OCI-LY1 (cell line): ENCODE results near the gene LDLRAD4.
A peak's percentile ranks its signal among the peaks of the same experiment; 100 is the strongest.

Experiments
- H2AFZ ChIP-seq: fragments of 200-600 bp; sonication (generic), shearing (Covaris generic); 2 replicates; pipeline ENCODE4 v1.6.0; 2014; ENCODE audit warnings: antibody characterized with exemption, mild to moderate bottlenecking, low read length
- H3F3A ChIP-seq: fragments of 200-600 bp; sonication (generic), shearing (Covaris generic); 2 replicates; pipeline ENCODE4 v1.6.0; 2014; ENCODE audit warnings: mild to moderate bottlenecking, antibody characterized with exemption, low read length, moderate library complexity; ENCODE audit not compliant: insufficient read depth
- H3K27ac ChIP-seq: fragments of 200-600 bp; sonication (generic); 2 replicates; pipeline ENCODE4 v1.5.1; 2014; ENCODE audit warnings: low read length, mixed run types, mild to moderate bottlenecking, low read depth; ENCODE audit not compliant: poor library complexity, severe bottlenecking
- H3K27me3 ChIP-seq: fragments of 200-600 bp; sonication (generic); 2 replicates; pipeline ENCODE4 v1.6.0; 2014; ENCODE audit warnings: antibody characterized with exemption, mild to moderate bottlenecking, low read length, moderate library complexity; ENCODE audit not compliant: insufficient read depth
- H3K36me3 ChIP-seq: fragments of 200-600 bp; sonication (generic); 2 replicates; pipeline ENCODE4 v1.6.1; 2014; ENCODE audit warnings: mild to moderate bottlenecking, antibody characterized with exemption, low read length, moderate library complexity, mixed read lengths; ENCODE audit not compliant: insufficient read depth
- H3K4me1 ChIP-seq: fragments of 200-600 bp; sonication (generic); 2 replicates; pipeline ENCODE4 v1.5.1; 2014; ENCODE audit warnings: mild to moderate bottlenecking, low read length, moderate library complexity; ENCODE audit not compliant: insufficient read depth, severe bottlenecking
- H3K4me2 ChIP-seq: fragments of 200-600 bp; sonication (generic), shearing (Covaris generic); 2 replicates; pipeline ENCODE4 v1.6.1; 2014; ENCODE audit warnings: low read length
- H3K4me3 ChIP-seq: fragments of 200-600 bp; sonication (generic); 2 replicates; pipeline ENCODE4 v1.5.1; 2014; ENCODE audit warnings: low read length, low read depth, mild to moderate bottlenecking, mixed read lengths; ENCODE audit not compliant: poor library complexity, severe bottlenecking
- H3K79me2 ChIP-seq: fragments of 200-600 bp; shearing (Covaris generic); 2 replicates; pipeline ENCODE4 v1.6.1; 2016; ENCODE audit warnings: mixed run types, low read length, mixed read lengths; ENCODE audit not compliant: insufficient read depth
- H3K9ac ChIP-seq: fragments of 200-600 bp; sonication (generic), shearing (Covaris generic); 2 replicates; pipeline ENCODE4 v1.6.1; 2014; ENCODE audit warnings: mild to moderate bottlenecking, low read length, mixed read lengths
- H3K9me2 ChIP-seq: fragments of 200-600 bp; sonication (generic), shearing (Covaris generic); 2 replicates; pipeline ENCODE4 v1.6.1; 2014; ENCODE audit warnings: low read depth, mild to moderate bottlenecking, low read length, mixed read lengths
- H3K9me3 ChIP-seq: fragments of 200-600 bp; shearing (Covaris generic); 2 replicates; pipeline ENCODE4 v1.6.1; 2014; ENCODE audit warnings: low read length, mixed read lengths
- H4K20me1 ChIP-seq: fragments of 200-600 bp; sonication (generic), shearing (Covaris generic); 2 replicates; pipeline ENCODE4 v1.6.0; 2016; ENCODE audit warnings: mild to moderate bottlenecking, low read length; ENCODE audit not compliant: insufficient read depth
- CTCF ChIP-seq: fragments of 200-600 bp; sonication (generic), shearing (Covaris generic); IDR thresholded peaks from 2 replicates; pipeline ENCODE4 v1.5.1; 2017; ENCODE audit warnings: mild to moderate bottlenecking, antibody characterized with exemption, low read length, moderate library complexity, mixed read lengths
- EZH2 ChIP-seq: fragments of 200-600 bp; sonication (generic), shearing (Covaris generic); IDR thresholded peaks from 2 replicates; pipeline ENCODE4 v1.8.0; 2017; ENCODE audit warnings: borderline replicate concordance, mixed run types, mild to moderate bottlenecking, antibody characterized with exemption, low read length, moderate library complexity, mixed read lengths

The LDLRAD4 gene

GRCh38 chr18:13382366-13382953, 163.9 kb downstream of the LDLRAD4 start:
- Histone ChIP-seq H3K27me3 (no peaks in the 10 kb centered on the region), H3F3A (no peaks in the 10 kb centered on the region), H3K79me2 (no peaks in the 10 kb centered on the region), H3K9me3 (peaks cover 4% of the 10 kb centered on the region), H3K4me2 (peak overlapping the region; percentile 66), H3K4me3 (peak overlapping the region; percentile 43), H3K36me3 (peaks cover 3% of the 10 kb centered on the region; the same call in 1 of the 2 replicates), H3K9ac (peak overlapping the region; percentile 47; the same call in 1 of the 2 replicates), H2AFZ (peak overlapping the region; percentile 10; the same call in 1 of the 2 replicates), H3K9me2 (no peaks in the 10 kb centered on the region), H3K4me1 (peaks cover 38% of the 10 kb centered on the region), H3K27ac (peak overlapping the region; percentile 77), H4K20me1 (no peaks in the 10 kb centered on the region)
- TF ChIP-seq EZH2 (no peak), CTCF (no peak)

GRCh38 chr18:13382954-13383827, 164.6 kb downstream of the LDLRAD4 start:
- H3K9me3 ChIP-seq = peaks cover 4% of the 10 kb centered on the region
- no peaks in the 10 kb centered on the region for H3K27me3 ChIP-seq

More at GRCh38 chr18:13382954-13383827, 164.6 kb downstream of the LDLRAD4 start:
- H3K79me2 ChIP-seq = no peaks in the 10 kb centered on the region
- peaks cover 36% of the 10 kb centered on the region for H3K4me1 ChIP-seq
- H3K4me2 ChIP-seq = peak overlapping the region; percentile 66
- H3K27ac ChIP-seq = peak overlapping the region; percentile 77
- H3K36me3 ChIP-seq = peaks cover 3% of the 10 kb centered on the region; the same call in 1 of the 2 replicates
- no peaks in the 10 kb centered on the region for H4K20me1 ChIP-seq
- TF ChIP-seq CTCF (no peak), EZH2 (no peak)
- no peak overlapping the region for H2AFZ ChIP-seq
- H3K9ac ChIP-seq = peak overlapping the region; percentile 10; the same call in 1 of the 2 replicates
- H3K9me2 ChIP-seq = no peaks in the 10 kb centered on the region
- H3F3A ChIP-seq = no peaks in the 10 kb centered on the region
- peak overlapping the region; percentile 43 for H3K4me3 ChIP-seq
